Heart left ventricle (tissue), 13 donors: ENCODE measurements around the gene NAALADL2.

Experiments
- CTCF ChIP-seq, 12 donors: fragments of 200-600 bp; sonication (generic) in 4 of 12; IDR thresholded peaks; one replicate each; pipeline versions ENCODE4 v1.5.0 to v1.8.0; 2018 to 2022; ENCODE audit warnings: antibody characterized with exemption in 12 of 12, mild to moderate bottlenecking in 5 of 12
- POLR2A ChIP-seq, 2 donors: fragments of 450-650 bp; IDR thresholded peaks; one replicate each; pipeline ENCODE4 v1.6.1; 2017; ENCODE audit warnings: antibody characterized with exemption in 2 of 2, mild to moderate bottlenecking in 2 of 2, moderate library complexity in 2 of 2
- donor health status: ischemic (EF 13 %, LVEDD 7.1; RV severe dilation, severe dysfunction).
- donor health status: DM: no; HTN: yes; CAD: no.
- donor health status: DM: no; HTN: no; CAD: no.
- donor health status: ischemic (EF 25% LVEDD 6.9; RV normal size, moderate dysfunction).
- donor health status: ischemic (EF 25% LVEDD 5.7; RV mildly dilated, moderate dysfunction).
- donor health status: ischemic (EF 35%, LVEDD 5.7; RV mildly dilated, moderate dysfunction).
- donor health status: nonischemic (EF 11% LVEDD 7.7; RV severe dilation, severe dysfunction).
- donor health status: DM: yes; HTN: yes; CAD: no.
- donor health status: PGD.
- donor health status: ischemic (EF 29% LVEDD 5.4; RV normal size, mild dysfunction).
- donor health status: nonischemic (EF 23%, LVEDD 6.1; RV moderate dilation, normal function).

- TF ChIP-seq CTCF (IDR thresholded peaks at IDR 0.05) (no peak), POLR2A (IDR thresholded peaks at IDR 0.05) (no peak)
These were observed 435.7 kb downstream of the NAALADL2 start for GRCh38 chr3:175294793-175295192.
